Amygdala (tissue), 56 donors: ENCODE results near the gene TFCP2L1.

Experiments
- DNase-seq, 56 donors: peaks; one replicate each; lab custom pipeline; 2025; lab: John Stamatoyannopoulos, UW

Gene TFCP2L1

DNA sequence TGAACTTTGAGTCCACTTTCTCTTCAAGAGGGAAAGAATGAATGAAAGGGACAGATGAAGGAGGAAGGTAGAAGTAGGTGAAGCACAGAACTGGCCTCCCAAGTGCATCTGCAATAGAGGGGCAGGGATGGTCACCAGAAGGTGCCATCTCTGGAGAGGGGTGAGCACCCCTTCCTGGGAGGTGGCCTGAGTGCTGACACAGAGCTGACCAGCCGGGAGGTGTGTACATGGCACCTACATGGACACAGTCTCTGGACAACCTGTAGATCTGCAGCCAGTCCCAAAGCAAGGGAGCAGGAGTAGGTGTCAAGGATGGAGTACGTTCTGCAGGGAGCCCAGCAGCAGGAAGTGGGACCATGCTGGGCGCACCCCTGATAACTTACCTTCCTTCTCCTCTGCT, 83.2 kb downstream of the TFCP2L1 start:
- no peak for DNase-seq

- DNase-seq, result no peak
These were observed 84.3 kb downstream of the TFCP2L1 start for GRCh38 chr2:121200419-121201315.

GRCh38 chr2:121200011-121200347, 85.0 kb downstream of the TFCP2L1 start:
- DNase-seq, result no peak

DNA sequence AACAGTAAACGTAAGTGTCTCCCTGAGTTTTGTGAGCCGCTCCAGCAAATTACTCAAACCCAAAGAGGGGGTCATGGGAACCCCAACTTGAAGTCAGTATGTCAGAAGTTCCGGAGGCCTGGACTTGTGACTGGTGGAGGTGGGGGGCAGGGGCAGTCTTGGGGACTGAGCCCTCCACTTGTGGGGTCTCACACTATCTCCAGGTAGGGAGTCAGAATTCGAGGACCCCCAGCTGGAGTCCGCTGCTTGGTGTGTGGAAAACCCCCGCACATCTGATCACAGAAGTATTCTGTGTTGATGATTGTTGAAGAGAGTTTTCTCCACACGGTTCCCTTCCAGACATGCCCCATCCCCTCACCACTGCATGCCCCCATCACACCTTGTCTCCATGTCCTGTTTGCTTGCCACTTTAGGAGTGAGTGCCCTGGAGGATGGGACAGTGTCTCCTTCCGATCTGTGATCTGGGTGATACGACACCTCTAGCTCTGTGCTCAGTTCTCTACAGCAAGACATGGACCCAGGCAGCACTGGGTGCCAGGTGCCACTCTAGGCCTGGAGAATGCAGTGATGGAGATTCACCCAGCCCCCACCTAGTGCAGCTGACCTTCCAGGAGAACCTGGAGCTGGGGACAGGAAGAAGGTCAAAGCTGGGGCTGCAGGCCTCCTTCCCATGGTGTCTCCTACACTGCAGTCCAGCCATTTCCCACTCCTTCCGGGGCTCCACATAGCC, 85.6 kb downstream of the TFCP2L1 start:
- DNase-seq, result no peak

DNA sequence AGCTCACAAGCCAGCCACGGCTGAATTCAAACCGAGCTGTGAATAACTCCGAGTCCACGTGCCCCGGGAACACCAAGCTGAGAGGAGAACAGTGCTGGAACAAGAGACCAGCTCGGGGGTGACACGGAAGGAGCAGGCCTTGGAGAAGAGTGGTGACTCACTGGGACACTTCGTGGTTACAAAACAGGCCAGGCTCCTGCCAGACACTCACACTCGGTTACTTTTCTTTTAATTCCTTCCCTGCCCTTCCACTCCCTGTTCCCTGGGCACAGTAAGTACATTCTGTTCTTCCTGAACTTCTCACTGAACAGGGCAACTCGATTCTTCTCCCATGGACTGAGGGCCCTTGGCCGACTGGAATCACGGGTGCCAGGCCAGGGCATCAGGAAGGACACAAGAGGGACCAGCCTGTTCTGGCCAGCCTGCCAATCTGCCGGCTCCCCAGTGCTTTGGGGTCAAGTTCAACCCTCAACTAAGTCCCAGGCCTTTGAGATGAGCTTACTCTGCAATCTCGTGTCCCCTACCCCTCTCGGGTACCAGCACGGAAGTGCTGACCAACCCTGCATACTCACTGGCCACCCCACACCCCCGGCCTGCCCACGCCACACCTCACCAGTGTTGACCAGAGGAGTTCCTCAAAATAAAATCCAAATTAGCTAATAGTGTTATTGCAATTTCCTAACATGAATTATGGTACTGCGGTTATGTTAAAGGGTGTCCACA, 87.5 kb downstream of the TFCP2L1 start:
- peak in 49 of 56 donors; percentile 19 to 90 (median 63) for DNase-seq

DNA sequence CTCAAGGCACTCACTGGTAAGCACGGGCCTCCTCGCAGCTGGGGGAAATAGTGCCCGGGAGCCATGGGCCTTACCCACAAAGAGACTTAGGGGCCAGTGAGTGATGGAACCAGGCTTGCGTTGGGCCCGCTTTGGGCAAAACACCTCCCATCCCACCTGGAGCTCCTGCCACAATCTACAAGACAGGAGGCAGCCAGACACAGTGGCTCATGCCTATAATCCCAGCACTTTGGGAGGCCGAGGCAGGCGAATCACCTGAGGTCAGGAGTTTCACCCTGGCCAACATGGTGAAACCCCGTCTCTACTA, 88.2 kb downstream of the TFCP2L1 start:
- DNase-seq, result no peak

DNA sequence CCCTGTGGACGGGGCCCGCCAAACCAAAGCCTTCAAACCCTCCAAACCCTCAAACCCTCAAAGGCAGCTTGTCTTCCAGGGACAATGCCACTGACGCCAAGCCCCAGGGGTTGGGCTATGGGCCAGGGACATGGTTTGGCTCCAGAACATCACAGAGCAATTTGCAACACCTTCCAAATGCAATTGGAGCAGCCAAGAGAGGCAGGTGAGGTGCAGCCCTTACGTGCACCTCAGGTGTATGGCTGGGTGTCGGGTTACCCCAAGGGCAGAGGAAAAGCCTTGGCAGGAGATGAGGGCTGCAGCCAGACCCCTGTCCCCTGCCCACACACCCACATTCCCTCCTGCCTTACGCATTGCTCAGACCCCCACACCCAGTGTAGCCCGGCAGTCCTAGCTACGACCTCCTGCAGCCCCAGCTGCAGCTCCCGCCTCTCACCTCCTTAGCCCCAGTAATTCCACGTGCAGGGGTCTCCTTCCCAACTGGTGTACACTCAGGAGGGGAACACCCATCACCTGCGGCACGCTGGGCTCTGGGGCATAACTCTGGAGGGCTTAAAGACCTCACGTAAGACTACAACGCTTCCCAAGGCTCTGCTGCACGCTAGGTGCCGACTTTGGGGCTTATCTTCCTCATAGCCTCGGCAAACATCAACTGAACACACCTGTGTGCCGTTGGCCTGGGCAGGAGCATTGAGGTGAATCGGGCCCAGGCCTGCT, 88.7 kb downstream of the TFCP2L1 start:
- peak in 1 of 56 donors; percentile 4 for DNase-seq

- DNase-seq, result no peak
These were observed 90.0 kb downstream of the TFCP2L1 start for GRCh38 chr2:121195036-121195435.

GRCh38 chr2:121194626-121195025, 90.4 kb downstream of the TFCP2L1 start:
- no peak for DNase-seq

DNA sequence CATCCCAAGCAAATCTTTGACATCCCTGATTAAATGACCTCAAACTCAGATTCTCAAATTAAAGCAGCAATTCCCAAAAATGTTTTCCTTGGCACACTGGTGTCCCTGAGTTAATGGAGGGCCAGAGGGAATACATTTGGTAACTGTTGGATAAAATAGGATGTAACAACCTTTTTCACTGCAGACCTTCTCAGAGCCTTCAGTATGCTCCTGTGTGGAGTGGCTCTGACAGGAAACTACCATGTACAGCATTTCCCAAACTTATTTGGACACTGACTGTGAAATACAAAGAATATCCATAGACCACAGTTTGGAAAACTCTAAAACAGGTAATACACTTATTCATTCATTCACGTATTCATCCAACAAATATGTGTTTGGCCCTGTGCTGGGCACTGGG, 91.8 kb downstream of the TFCP2L1 start:
- no peak for DNase-seq

DNA sequence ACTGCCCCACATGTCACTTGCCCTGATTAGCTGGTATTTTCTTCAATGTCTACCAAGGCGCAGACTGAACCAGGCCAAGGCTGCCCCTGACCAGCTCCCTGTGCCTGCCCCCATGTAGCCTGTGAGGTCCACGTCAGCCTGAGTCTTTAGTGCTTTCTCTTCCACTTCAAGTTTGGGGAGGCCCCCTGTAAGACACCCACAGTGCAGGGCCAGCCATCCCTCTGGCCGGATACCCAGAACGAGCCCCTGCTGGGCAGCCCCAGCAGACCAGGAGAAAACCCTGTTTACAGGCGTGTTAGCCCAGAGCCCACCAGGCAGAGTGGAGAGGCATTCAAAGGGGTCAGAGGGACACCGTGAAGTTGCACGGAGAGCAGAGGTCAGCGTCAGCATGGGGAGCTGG, 92.4 kb downstream of the TFCP2L1 start:
- no peak for DNase-seq

- DNase-seq, result no peak
These were observed 93.5 kb downstream of the TFCP2L1 start for GRCh38 chr2:121191191-121192170.

- DNase-seq, result no peak
These were observed 95.2 kb downstream of the TFCP2L1 start for GRCh38 chr2:121189661-121190381.

DNA sequence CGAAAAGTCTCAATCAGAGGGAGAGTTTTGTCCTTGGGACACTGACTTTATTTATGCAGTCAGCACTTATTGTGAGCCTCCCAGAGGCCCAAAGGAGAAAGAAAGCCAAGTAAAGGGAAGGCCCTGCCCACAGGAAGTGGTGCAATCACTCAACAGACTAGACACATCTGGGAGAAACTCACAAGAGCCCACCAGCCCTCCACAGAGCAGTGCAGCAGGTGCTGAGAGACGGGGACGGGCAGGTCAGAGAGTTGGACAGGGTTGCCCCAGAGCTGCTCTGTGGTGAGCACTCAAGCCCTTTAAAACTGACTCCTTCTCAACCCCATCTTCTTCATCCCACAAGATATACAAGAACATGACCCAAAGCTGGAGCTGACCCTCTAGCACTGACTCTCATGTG, 96.0 kb downstream of the TFCP2L1 start:
- no peak for DNase-seq

DNA sequence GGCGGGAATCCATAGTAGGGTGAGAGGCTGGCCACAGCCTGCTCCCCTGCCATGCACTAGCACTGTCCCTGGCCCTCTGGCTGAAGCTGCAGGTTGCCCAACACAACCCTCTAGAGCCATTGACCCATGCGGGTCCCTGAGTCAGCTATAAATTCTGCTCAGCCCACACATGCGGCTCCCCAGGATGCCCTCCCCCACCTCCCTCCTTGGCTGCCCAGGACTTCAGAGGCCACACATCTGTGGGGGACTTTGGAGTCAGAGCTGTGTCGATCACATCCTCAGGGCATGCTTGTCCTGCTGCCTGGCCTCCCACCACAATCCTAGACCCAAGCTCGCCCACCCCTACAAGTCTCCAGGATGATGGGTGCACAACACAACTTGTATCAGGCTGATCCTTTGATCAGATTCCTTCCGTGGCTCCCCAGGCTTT, 97.0 kb downstream of the TFCP2L1 start:
- no peak for DNase-seq

DNA sequence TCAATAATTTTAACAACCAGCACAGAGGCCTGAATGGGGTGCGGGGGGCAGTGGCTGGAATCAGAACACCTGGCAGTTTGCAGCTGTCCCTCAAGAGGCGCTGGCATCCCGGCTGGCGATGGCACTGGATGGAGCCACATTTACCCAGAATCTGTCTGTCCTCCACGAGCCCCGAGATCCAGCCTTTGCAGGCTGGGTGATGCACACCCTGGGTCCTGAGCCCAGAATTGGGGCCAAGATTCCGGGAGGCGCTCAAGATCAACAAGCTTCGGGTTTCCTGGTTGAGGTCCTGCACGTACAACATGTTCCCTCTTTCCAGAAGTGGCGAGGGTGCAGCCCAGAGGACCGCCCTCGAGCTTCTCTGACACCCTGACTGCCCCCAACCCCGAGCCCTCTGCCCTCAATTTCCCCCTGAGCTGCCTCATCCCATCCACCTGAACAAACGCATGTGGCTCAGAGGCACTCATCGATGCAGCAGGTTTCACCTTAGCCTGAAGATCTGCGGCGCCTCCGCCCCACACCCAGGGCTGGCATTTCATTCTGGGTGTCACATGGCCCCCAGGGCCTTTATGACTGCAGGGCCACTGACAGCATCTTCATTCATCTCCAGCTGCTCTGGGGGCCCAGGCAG, 97.5 kb downstream of the TFCP2L1 start:
- DNase-seq, result no peak

- DNase-seq, result no peak
These were observed 98.7 kb downstream of the TFCP2L1 start for GRCh38 chr2:121186261-121186660.

- DNase-seq, result peak in 8 of 56 donors; percentile 10 to 44 (median 24)
These were observed 99.4 kb downstream of the TFCP2L1 start for GRCh38 chr2:121185571-121186074.
